GM18520 (cell line): Measurements from ENCODE around the gene OSBPL10.
"Not testable (repeated sequence)": the region's sequence is repeated elsewhere in the genome, so short reads cannot be mapped to it uniquely, and the experiment has no call there.

Experiments used
- ATAC-seq: cut with Tn5 transposase; IDR thresholded peaks from one replicate; pipeline ENCODE4 v1.9.1; 2021; ENCODE audit not compliant: unreplicated experiment

The OSBPL10 gene

DNA sequence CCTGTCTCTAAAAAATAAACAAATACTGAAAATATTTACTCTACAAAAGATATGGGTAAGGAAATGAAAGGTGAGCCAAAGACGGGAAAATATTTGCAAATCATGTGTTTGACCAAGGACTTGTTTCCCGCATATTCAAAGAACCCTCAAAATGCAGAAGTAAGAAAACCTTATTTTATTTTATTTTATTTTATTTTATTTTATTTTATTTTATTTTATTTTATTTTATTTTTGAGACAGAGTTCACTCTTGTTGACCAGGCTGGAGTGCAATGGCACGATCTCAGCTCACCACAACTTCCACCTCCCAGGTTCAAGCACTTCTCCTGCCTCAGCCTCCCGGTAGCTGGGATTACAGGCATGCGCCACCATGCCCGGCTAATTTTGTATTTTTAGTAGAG, 11.9 kb upstream of the OSBPL10 start:
- ATAC-seq = not testable (repeated sequence)

DNA sequence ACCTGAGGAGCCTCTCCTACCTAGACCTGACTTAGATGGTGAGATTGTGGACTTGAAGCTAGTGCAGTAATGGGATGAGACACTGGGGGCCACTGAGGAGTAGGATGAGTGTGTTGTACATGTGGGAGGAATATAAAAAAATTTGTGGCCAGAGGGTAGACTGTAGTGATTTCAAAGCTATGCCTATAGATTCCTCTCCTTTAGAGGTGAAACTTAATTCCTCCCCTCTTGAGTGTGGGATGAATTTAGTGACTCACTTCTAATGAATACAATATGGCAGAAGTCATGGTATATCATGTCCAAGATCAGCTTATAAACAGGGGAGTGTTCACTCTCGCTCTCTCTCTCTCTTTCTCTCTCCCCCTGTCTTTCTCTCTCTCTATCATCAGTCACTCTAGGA, 7.2 kb upstream of the OSBPL10 start:
- ATAC-seq = no peak

DNA sequence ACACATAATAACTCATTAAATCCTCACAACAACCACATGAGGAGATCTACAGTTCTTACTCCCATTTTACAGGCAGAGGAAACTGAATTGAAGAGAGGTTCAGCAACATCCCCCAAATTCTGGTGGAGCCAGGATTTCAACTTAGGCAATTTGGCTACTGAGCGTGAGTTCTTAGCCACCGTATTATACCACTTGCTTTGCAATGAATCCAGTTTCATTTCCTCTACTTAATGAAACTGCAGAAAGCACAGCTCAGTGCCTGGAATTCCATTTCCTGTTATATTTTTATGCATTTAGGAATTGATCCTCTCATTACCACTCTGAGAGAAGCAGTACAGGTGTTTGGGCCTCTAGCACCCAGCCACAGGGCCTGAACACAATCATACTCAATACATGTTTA, 4.8 kb upstream of the OSBPL10 start:
- no peak for ATAC-seq

DNA sequence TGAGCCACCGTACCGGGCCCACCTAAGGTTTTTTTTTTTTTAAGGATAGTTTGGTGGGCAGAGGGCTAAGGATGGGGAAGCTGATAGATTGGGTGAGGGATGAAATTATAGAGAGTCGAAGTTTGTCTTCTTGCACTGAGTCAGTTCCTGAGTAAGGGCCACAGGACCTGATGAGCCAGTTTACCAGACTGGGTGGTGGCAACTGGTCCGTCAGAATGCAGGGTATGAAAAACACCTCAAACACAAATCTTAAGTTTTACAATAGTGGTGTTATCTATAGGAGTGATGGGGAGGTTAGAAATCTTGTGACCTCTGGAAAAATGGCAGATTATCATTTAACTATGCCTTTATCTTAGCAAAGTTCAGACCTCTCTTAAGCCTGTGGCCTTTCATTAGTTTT, 3.3 kb upstream of the OSBPL10 start:
- ATAC-seq = no peak

DNA sequence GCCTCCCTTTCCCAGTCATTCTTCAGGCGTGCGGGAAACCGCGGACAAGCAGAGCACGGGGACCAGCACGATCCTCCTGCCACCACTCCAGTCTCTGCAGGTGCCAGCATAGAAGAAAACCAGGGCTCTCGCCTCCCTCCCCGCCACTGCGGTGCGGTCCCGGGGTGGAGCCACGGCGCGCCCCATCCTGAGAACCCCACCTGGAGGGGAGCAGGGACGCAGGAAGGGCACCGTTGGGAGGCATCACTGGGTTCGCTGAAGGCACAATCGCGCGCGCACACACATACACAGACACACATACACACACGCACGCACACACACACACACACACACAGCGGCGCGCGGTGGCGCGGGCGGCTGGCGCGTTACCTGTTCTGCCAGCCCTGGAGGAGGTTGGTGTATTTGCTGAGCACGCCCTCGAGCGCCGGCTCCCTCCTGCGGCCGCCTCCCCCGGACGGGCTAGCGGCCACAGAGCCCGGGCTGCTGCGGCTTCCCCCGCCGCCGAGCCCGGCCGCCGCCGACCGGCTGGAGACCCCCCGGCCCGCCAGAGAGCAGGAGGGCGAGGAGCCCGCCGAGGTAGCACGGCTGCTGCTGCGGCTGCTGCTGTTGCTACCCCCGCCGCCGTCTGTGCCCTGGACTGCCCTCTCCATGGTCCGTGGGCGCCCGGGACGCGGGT, 394 bp downstream of the OSBPL10 start:
- no peak for ATAC-seq

DNA sequence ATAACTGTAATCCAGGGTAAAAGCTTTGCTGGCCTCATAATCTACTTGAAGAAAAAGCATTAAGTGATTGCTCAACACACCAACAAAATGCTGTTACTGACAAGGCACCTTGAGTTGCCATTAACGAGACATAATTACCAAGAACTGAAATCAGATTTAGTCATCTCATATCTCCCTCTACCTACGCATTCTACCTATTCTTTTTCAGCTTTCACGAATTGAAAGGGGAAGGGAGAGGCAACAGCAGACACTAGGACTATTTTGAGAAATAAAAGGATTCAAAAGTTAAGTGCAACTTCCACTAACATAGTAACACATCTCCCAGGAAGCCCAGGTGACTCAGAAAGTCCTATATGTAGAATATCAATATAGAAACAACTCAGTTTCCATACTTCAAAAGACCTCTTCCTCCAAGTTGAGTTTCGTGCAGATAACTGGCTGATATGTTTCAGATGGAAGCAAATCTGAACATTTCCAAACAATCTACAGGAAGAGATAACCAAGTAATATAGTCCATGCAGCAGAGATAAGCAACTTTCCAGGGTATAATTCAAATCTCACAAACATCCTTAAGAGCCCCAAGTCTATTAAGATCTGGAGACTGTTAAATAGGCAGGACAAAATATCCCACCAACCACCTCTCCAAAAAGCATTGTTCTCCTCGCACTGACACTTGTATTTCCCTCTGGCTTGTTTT, 1.9 kb downstream of the OSBPL10 start:
- no peak for ATAC-seq

DNA sequence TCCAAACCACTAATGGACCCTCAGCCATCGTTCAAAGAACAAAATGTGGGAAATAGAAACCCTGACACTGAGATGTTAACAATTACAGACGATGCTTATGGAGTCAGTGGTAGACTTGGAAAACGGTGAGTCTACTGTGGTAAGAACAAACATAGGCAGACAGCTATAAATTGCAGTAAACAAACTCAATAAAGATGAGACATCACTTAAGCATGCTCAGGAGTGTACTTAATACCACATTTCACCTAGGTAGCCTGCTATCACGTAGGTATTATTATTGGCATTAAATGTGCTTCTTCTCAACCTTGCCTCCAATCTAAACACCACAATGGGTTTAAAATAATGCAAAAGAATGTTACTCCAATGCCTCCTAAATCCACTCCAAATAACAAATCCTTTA, 2.5 kb downstream of the OSBPL10 start:
- no peak for ATAC-seq

DNA sequence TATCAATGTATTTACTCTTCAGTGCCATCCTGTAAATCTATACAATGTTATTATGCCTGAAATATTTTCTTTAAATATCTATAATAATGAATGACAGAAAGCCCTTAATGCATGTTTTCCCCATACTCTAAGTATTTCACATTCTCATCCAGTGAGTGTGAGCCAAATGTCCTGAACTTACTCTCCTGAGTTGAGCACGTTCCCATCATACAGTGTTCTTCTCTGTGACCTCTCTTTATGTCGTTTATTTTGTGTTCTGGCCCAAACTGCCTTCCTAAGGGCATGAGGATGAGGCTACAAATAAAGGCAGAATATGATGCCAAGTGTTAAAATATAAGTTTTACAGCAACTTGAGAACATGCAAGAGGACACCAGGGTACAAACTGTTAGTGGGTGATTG, 3.3 kb downstream of the OSBPL10 start:
- ATAC-seq = no peak

DNA sequence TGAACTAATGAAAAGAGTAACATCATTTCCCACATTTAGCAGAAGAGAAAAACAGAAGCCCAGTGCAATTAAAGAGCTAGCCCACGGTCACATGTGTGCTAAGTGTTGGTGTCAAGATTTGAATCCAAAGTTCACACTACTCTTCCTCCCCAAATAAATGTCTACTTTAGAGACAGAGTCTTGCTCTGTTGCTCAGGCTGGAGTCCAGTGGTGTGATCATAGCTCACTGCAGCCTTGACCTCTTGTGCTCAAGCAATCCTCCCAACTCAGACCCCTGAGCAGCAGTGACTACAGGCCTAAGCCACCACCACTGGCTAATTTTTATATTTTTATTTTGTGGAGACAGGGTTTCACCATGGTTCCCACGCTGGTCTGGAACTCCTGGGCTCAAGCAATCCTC, 4.8 kb downstream of the OSBPL10 start:
- no peak for ATAC-seq

DNA sequence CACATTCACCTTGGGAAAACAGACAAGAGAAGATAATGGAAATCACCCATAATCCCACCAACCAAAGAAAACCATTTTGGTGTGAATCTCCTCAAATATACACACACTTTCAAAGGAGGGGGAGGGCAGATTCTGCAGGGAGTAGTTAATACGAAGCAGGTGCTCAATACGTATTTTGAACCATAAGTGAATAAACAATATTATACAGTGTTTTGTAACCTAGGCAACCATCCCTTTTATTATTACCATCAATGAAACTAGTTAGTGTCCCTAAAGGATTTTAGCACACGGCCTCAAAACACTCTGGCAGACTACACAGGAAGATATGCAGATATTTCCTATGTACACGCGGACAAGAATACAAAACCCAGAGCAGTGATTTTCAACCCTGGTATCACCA, 6.1 kb downstream of the OSBPL10 start:
- no peak for ATAC-seq

DNA sequence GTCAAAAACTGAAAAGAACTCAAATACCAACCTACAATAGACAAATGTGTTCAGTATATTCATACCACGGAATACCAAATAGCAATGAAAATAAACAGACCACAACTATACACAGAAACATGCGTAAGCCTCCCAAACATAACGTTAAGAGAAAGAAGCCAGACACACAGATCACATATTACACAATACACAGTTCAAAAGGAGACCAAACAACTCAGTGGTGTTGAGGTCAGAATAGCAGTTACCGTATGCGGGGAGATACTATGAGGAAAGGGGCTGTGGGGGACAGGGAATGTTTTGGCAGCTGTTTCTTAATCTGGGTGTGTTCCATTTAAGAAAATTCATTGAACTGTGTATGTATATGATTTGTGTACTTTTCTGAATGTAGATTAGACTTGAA, 6.6 kb downstream of the OSBPL10 start:
- no peak for ATAC-seq

DNA sequence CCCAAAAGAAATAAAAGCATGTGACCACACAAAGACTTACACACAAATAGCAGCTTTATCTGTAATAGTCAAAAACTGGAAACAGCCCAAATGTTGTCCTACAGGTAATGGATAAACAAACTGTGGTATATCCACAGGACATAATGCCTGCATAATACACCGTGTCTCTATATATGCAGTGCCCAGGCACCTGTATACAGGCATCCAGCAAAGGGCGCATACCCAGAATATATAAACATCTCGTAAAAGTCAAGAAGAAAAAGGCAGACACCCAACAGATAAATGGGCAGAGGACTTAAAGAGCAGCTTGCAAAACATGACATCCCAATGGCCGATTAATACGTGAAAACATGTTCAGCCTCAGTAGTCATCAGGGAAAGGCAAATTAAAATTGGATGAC, 7.2 kb downstream of the OSBPL10 start:
- no peak for ATAC-seq

DNA sequence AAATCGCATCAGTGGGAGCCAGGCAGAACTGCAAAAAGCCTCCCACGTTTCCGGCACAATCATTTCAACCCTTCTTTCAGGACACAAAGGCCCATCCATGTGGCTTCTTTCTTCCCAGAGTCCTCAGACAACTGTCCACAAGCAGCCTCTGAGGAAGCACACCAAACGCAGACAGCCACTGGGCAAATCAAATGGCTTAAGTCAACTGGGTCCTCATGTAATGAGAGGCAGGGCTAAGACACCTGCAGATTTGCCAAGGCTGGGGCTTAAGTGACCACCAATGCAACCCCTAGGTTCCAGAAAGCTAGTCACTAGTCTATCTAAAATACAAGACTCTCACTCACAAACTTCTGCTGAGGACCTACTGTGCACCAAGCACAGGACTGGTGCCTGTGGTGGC, 8.0 kb downstream of the OSBPL10 start:
- no peak for ATAC-seq

DNA sequence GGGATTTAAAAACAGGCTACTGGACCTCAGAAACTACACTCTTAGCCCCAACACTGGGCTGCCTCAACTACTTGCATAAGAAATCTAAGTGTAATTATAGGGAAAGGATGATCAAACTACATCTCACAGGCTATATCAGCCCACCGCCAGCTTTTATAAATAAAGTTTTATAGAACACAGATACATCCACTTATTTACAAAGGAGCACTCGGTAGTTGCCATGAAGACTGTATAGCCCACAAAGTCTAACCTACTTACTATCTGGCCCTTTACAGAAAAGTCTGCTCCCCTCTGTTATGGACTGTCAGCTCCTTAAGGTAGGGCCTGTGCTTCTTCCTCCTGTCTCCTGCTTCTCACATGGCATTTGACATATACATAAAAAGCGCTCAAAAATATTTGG, 9.5 kb downstream of the OSBPL10 start:
- ATAC-seq = no peak

DNA sequence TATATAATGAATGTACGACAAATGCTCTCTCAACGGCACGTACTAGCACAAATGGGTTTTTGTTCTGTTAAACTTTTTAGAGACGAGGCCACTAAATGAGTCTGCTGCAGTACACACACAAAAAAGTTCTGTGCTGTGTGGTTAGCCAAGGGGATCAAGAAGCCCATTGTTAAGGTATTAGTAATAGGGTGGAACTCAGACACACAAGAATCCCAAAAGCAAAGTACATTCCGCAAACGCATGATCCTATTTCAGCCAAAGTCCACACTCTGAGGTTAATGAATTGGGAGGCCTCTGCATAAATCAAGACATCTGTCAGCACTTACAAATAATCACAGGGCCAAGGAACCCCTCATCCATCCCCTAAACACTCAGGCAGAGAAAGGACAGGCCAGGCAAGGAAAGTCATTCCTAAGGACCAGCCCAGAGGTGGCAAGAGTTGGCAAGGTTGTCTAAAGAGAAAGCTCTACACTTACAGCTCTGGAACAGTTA, 12.1 kb downstream of the OSBPL10 start:
- no peak for ATAC-seq

DNA sequence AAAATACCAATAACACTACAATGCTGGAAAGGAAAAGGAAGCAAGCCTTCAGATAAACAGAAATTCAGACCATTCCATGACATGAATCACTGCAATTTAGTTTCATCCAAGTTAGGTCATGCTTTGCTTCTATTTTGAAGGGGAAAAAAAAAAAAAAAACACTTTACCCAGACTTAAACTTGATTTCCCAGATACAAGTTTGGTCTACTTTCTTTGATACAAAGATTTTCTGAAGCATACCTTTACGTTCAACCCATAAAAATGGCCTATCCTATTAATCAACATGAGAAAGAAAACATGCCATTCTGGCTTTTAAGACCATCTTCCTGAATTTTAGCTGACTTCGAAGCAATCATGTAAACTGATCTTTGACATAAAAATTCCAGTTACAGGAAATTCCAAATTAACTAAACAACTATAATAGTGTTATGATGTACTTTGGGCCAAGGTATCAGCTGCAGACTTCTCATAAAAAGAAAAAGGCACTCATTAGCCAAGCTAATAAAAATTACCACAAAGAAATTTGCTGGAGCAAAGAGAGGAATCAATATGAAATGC, 12.6 kb downstream of the OSBPL10 start:
- no peak for ATAC-seq

DNA sequence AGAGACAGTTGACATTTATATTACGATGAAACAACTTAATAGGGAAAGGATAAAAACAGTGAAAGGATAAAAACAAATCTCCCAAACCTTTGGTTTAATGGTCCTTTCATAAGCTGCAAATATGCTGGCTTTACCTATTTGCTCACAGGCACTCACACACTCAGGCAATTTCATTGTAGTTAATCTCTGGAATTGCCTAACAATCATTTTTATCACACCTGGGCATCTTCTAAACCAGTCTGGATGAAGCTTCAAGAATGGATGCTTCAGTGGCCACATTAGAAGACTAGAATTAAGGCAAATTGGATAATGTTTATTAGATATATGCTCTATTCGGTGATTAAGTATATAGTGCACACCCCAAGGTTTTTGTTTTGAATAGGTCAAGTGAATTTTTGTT, 13.5 kb downstream of the OSBPL10 start:
- ATAC-seq = no peak

DNA sequence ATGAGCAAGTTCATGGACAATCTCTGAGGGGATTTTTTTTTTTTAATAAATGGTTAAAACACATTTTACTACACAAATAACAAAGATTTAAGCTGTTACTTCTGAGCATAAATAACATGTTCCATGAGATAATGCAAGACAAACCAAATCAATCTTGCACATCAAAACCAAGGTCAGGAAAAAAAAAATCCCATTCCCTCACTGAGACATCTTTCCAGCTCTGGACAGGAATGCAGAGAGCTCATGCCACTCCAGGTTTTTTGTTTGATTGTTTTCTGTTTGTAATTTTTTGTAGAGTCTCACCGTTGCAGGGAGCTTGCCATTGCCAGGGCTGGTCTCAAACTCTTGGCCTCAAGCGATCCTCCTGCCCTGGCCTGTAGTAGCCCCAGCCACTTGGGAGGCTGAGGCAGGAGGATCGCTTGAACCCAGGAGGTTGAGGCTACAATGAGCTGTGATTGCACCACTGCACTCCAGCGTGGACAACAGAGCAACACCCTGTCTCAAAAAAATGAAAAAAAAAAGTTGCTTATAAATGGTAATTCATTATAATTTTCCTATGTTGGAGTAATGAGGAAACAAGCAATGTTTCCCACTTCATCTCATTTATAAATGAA, 14.0 kb downstream of the OSBPL10 start:
- no peak for ATAC-seq

DNA sequence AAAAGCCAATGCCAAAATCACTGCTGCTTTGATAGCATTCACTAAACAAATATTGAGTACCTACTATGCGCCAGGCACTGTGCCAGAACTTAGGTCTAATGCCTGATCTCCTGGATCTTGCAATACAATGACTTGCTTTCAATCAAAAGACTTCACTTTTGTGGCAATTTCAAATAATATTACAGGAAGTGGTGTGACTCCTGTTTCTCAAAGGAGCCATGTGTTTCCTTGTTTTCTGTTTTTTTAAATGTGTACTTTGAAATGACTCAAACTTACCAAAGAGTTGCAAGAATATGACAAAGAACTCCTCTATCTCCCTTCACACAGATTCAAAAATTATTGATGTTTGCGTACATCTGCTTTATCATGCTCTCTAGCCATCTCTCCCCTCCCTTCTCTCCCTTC, 18.3 kb downstream of the OSBPL10 start:
- ATAC-seq = no peak

DNA sequence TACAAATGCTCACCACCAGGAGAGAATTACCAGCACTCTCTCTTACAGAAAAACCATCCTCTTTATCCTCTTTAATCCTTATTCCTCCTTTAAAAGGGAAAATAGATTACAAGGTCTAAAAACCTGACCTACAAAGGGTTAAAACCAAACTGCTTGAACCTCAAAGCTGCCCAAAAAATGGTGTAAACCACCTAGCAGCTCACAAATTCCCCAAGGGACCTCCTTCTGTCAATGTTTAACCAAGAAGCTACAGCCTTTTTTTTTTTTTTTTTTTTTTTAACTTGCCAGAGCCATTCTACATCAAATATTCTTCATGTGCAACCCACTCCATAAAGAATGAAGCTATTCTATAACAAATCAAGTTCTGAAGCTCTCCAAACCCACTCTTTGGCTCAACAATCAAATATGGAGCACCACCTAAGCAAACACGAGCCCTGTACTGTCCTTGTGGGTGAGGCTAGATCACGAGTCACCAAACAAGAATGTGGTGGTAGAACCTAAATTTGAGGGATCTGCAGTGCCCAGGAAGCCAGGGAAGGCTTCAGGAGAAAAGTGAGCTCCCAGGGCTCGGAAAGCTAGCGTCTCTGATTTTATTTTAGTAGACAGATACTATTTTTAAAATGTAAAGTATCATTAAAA, 20.1 kb downstream of the OSBPL10 start:
- peak; percentile 68 for ATAC-seq

DNA sequence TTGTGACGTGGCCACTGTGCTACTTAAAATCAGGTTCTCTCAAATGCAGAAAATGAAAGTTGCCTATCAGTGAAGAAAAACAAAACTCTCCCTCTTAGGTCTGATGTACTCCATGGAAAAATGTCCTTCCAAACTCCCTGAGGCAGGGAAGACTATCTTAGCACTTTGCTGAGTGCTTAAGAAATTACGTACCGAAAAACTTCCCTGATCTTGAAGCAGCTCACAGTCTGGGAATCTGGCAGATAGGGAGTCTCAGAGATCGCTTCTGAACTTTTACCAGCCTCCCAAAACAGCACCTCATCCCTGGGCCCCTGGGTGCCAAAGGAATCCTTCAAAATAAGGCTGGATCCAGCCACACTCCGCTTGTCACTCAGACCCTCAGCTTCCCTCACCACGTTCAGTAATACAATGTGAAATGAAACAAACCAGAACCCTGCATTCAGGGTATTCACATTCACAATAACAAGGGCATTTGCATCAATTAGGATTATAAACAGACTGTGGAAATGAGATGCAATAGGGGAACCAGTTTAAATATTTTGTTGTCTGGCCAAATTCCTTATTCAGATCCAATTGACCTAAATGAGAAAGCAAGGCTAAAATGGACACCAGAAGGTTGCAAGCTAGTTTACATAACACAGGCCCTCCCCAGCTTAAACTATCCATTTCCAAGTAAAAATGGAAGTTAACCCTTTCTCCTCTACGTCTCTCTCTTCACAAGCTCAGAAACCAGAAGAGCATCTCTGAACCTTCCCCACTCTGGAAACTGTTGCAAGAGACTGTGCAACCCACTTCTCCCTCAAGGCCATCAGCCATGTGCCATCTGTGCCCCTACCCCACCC, 20.9 kb downstream of the OSBPL10 start:
- ATAC-seq = peak; percentile 7
